ENCODE results near the gene MBOAT7.

Gene MBOAT7

GRCh38 chr19:54164369-54165068 is 24.9 kb downstream of the MBOAT7 start:
- DNase-seq (ENCODE audit: low read depth in 3 of 3, low spot score in 1 of 3): no peak

GRCh38 chr19:54162884-54163283 is 26.5 kb downstream of the MBOAT7 start:
- DNase-seq (ENCODE audit: low read depth in 3 of 3, low spot score in 1 of 3): no peak

- peak; percentile 36 to 70 (median 51) for DNase-seq (ENCODE audit: low read depth in 3 of 3, low spot score in 1 of 3)
These were observed 27.1 kb downstream of the MBOAT7 start for GRCh38 chr19:54162241-54162805.

GRCh38 chr19:54160854-54161253 is 28.5 kb downstream of the MBOAT7 start:
- DNase-seq (ENCODE audit: low read depth in 3 of 3, low spot score in 1 of 3): no peak

GRCh38 chr19:54160182-54160811 is 29.1 kb downstream of the MBOAT7 start:
- DNase-seq (ENCODE audit: low read depth in 3 of 3, low spot score in 1 of 3): no peak

- DNase-seq (ENCODE audit: low read depth in 3 of 3, low spot score in 1 of 3): peak; percentile 85 to 99 (median 95)
These were observed 29.8 kb downstream of the MBOAT7 start, which contains the start of gene LENG1 for GRCh38 chr19:54159352-54160181. Gene LENG1 (minus strand): TSS chr19:54159721. CDS start chr19:54159695, 26 bp downstream.

- no peak for DNase-seq (ENCODE audit: low read depth in 3 of 3, low spot score in 1 of 3)
These were observed 30.5 kb downstream of the MBOAT7 start for GRCh38 chr19:54158812-54159351.

- DNase-seq (ENCODE audit: low read depth in 3 of 3, low spot score in 1 of 3): no peak
These were observed 32.4 kb downstream of the MBOAT7 start for GRCh38 chr19:54156953-54157352.

GRCh38 chr19:54156490-54156889 is 32.9 kb downstream of the MBOAT7 start:
- no peak for DNase-seq (ENCODE audit: low read depth in 3 of 3, low spot score in 1 of 3)

GRCh38 chr19:54155694-54156093 is 33.7 kb downstream of the MBOAT7 start:
- DNase-seq (ENCODE audit: low read depth in 3 of 3, low spot score in 1 of 3): no peak

- DNase-seq (ENCODE audit: low read depth in 3 of 3, low spot score in 1 of 3): no peak
These were observed 34.6 kb downstream of the MBOAT7 start for GRCh38 chr19:54154603-54155345.

- DNase-seq (ENCODE audit: low read depth in 3 of 3, low spot score in 1 of 3): no peak
These were observed 35.6 kb downstream of the MBOAT7 start for GRCh38 chr19:54153731-54154326.

- no peak for DNase-seq (ENCODE audit: low read depth in 3 of 3, low spot score in 1 of 3)
These were observed 36.4 kb downstream of the MBOAT7 start for GRCh38 chr19:54152878-54153524.

- DNase-seq (ENCODE audit: low read depth in 3 of 3, low spot score in 1 of 3): no peak
These were observed 37.1 kb downstream of the MBOAT7 start for GRCh38 chr19:54152267-54152666.

- no peak for DNase-seq (ENCODE audit: low read depth in 3 of 3, low spot score in 1 of 3)
These were observed 37.9 kb downstream of the MBOAT7 start for GRCh38 chr19:54151362-54152035.

- no peak for DNase-seq (ENCODE audit: low read depth in 3 of 3, low spot score in 1 of 3)
These were observed 40.2 kb downstream of the MBOAT7 start for GRCh38 chr19:54149021-54149812.

GRCh38 chr19:54148158-54148557 is 41.2 kb downstream of the MBOAT7 start:
- DNase-seq (ENCODE audit: low read depth in 3 of 3, low spot score in 1 of 3): no peak

- no peak for DNase-seq (ENCODE audit: low read depth in 3 of 3, low spot score in 1 of 3)
These were observed 41.7 kb downstream of the MBOAT7 start for GRCh38 chr19:54147676-54148075.
